GF-D8 (cell line): ENCODE results near the gene IMMP1L.
"Not testable (repeated sequence)": the region's sequence is repeated elsewhere in the genome, so short reads cannot be mapped to it uniquely, and the experiment has no call there.

Experiments used
- DNase-seq: peaks from one replicate; lab custom pipeline; 2025; lab: John Stamatoyannopoulos, UW

IMMP1L gene, protein sequence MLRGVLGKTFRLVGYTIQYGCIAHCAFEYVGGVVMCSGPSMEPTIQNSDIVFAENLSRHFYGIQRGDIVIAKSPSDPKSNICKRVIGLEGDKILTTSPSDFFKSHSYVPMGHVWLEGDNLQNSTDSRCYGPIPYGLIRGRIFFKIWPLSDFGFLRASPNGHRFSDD

DNA sequence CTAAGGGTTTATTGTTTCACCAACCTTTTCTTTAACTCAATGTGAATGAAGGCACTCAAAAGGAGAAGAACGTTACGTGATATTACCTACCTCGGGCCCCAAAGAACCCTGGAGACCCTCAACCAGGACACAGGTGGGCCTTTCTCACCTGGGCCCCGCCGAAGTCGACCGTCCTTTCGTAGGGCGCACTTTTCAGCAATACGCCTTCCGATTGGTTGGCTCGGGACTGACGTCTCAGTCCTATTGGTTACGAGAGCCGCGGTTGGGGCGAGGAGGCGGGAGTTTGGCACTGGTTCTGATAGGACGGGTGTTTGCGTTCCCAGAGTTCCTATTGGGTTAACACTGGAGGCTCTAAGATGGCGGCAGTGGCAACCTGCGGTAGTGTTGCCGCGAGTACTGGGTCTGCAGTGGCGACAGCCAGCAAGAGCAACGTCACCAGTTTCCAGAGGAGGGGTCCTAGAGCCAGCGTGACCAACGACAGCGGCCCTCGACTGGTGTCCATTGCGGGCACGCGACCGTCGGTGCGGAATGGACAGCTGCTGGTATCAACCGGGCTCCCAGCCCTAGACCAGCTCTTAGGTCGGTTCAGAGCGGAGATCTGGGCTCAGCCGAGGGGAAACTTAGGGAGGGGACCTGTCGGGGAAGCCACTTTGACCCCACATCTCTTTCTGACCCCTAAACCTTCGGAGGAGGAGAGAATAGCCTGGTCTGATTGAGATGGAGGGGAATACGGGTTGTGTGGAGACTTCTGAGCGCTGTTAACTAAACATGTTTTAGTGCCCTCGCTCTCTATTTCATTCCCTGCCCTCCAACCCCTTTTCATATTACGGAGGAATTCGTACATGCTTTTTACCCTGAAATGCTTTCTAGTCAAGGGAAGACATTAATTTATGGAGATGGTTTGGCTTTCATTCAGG is at the start of gene IMMP1L, which contains the start of gene ELP4:
TSS of gene IMMP1L (minus strand) at position 194 of the 917 bp plus-strand sequence. CDS start 46,346 bp downstream, outside the sequence.
TSS of gene ELP4 (plus strand) at position 339 of the 917 bp plus-strand sequence. CDS start at position 357, 18 bp downstream.
- DNase-seq: peak; percentile 85

DNA sequence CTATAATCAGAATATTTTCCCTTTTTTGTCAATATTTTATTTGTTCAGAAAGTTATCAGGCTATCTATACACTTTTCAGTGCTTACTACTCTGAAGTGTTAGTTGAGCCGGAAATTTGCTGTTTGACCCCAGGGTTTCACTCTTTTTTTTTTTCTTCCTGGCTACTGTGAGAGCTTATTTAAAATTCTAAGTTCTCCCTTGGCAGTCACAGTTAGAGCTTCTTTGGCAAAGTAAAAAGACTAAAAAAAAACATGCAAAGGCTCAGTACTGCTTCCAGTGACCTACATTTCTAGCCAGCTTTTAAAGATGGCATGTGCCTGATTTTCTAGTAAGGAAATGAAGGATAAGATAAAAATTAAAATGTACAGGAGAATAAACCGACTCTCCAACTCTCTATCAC is 48.6 kb upstream of the IMMP1L start:
- DNase-seq: no peak

DNA sequence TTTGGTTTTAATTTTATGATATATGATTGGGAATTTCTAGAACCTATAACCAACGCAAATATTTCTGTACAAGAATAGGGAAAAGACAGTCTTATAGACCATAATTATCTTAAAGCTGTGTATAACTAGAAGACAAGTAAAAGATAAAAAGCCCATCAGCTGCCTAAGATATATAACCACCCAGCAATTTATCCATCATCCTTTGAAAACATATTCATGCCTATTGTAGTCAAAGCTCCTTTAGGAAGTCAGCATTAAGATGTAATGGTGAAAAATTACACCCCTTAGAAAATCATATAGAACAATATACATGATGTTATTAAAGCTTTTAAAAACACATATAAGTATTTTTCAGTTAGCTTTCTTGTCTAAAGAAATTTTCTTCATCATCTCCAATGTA is 46.5 kb upstream of the IMMP1L start:
- DNase-seq: no peak

DNA sequence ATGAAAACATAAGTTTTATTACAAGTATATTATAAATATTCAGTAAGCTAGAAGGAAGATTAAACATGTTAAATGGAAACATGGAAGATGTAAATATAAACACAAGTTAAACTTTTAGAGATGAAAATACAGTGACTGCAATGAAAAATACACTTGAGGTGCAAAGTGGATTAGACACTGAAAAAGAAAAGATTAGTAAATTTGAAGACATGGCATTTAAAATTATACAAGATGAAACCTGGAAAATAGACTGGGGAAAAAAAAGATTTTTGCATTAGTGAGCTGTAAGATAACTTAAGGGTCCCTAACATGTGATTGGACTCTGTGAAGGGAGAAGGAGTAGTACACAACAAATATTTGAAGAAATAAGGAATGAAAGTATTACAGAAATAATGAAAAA is 33.4 kb upstream of the IMMP1L start:
- no peak for DNase-seq

DNA sequence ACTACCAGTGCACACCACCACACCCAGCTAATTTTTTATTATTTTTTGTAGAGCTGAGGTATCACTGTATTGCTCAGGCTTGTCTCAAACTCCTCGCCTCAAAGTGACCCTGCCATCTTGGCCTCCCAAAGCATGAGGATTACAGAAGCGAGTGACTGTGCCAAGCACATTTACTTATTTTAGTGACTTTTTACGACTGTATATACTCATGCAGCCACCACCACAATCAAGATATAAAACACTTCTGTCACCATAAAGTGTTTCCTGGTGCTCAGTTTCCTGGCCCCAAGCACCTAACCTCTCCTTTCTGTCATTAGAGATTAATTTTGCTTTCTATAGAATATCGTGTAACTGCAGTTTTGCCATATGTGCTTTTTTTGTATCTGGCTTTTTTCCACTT is 26.1 kb upstream of the IMMP1L start:
- DNase-seq: no peak

DNA sequence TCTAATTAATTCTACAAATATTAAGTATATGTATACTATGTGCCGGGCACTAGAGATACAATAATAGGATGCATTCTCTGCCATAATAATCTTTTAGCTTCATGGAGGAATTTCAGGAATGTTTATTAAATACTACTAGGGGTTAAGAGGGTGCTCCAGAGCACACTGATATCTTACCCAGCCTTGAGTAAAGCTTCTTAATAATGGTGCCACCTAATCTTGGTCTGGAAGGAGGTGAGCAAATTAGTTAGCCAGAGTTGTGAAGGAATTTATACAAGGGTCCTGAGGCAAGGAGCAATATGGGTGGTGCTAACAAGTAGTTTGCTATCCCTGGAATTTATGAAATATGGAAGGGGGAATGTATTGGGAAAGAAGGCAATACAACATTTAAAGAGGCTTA is 21.9 kb upstream of the IMMP1L start:
- no peak for DNase-seq

DNA sequence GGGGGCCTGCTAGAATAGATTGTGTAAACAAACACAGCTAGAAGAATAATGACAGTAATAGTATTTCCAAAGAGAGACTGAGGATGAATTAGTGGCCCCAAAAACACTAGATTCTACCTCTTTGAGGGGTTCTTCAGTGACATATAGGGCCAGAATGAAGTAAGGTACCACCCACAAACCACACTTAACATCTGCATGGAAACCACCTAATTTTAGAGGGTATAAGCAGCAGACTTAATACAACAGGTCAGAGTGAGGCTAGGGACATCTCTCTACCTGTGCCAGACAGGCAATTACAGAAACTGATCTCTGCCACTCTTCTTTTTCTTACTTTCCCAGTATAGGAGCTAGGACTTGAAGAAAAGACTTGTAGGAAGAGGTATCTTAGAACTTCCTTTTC is 20.3 kb upstream of the IMMP1L start:
- no peak for DNase-seq

DNA sequence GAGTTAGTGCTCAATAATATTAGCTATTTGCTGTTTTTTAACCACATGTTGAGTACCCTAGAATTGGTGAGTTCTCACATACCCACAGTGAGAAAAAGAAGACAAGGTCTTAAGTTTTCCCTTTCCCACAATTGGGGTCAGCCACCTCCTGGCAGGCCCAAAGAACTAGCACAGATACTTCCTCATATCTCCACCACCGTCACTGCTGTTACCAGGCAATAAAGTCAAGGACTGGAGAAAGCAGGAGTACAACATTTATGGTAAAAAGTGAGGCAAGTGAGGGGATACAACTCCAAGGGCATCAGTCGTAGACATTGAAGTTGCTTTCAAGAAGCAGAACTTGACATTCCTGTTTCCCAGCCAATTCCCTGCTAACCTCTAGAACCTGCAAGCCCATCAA is 19.8 kb upstream of the IMMP1L start:
- DNase-seq: no peak

DNA sequence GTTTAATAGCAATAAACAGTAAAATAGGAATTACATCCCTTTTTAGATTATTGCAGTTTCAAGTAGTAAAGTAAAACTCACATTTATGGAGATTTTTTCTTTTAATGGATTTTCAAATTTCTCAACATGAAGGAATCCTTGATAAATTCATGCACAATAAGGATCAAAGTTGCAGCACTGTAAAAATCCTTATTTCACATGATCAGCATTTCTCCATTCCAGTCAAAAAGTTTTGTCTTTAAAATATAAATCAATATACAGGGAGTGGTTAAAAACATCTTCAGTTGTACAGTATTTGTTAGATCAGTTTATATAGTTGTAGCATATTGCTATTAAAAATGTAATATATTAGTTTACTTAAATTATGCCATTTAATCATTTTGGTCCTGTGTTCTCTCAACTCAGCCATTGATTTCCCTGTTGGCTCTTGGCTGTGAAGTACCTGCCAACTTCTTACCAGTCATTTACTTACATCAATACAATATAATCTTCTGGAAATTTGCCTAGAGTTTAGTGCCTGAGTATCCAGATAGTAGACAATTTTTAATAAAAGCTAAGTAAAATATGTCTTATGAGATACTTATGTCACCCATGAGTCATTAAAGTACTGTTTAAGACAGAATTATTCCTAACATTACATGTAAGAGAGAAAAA is 12.2 kb upstream of the IMMP1L start:
- DNase-seq: no peak

DNA sequence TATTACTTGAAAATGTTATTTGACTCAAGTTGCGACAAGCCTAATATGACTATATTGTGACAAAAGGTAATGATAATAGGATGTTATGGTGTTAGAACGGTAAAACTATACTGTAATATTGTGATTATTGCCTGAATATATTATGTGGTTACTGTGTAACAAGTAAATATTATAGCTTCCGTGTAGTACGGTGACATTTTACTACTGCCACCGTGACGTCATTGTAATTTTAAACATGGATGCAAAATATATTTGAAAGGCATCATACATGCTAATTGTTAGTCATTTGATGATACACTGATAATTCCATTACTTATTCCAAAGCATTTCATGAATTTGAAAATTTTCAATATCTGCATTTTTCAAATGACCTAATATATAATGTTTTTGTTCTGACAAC is 2.7 kb upstream of the IMMP1L start:
- no peak for DNase-seq

DNA sequence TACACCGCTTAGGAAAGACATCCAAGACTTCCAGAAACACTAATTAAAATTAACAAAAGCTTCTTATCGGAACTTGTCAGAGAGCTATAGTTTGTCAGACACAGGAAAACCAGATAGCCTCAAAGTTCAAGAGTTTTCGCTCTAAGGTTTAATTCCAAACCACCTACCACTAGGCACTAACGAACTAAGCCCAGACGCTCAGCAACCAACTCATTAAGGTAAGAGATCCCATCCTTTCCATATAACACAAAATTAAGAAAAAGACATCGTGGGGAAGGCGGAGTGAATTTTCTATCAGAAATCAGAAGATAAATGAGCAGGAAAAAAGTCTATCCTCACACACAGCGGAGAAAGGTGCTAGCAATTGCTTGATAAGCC is 382 bp downstream of the IMMP1L start:
- no peak for DNase-seq

DNA sequence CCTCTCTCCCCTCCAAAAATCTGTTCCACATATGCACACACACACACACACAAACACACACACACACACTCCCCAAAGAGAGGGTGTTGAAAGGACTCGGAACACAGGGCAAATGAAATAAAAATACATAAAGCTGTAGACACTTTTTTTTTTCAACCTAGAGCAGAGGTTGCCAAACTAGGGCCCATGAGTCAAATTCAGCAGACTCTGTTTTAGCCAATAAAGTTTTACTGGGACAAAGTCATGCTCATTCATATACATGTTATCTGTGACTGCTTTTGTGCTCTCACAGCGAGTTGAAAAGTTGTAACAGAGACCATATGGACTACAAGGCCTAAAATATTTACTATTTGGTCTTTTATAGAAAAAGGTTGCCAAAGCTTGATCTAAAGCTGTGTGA is 8.9 kb downstream of the IMMP1L start:
- no peak for DNase-seq

DNA sequence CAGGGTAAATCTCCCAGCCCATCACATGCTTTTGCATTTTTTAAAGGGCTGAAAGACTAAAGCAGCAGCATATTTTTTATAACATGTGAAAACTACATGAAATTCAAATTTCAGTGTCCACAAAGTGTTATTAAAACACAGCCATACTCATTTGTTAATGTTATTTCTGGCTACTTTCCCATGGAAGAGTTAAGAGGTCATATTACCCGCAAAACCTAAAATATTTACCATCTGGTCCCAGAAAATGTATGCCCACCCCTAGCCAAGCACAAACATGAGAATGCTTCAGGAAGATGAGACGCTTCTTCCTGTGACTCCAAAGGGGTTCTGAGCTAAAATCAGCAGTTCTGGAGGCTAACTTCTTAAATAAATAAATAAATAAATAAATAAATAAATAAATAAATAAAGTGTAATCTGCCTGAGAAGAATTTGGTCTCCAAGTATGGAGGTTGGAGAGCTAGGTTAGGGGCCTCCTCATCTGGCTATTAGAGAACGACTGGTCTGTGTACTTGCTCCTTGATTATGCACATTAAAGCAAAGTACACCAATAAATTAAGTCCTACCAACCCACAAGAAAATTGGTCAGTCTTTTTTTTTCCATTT is 9.7 kb downstream of the IMMP1L start:
- no peak for DNase-seq

DNA sequence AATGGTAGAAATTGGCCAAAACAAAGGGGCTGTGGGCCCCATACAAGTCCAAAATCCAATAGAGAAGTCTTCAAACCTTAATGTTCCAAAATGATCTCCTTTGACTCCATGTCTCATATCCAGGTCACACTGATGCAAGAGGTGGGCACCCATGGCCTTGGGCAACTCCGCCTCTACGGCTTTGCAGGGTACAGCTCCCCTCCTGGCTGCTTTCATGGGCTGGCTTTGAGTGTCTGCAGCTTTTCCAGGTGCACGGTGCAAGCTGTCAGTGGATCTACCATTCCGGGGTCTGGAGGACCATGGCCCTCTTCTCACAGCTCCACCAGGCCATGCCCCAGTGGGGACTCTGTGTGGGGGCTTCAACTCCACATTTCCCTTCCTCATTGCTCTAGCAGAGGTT is 15.7 kb downstream of the IMMP1L start:
- not testable (repeated sequence) for DNase-seq

DNA sequence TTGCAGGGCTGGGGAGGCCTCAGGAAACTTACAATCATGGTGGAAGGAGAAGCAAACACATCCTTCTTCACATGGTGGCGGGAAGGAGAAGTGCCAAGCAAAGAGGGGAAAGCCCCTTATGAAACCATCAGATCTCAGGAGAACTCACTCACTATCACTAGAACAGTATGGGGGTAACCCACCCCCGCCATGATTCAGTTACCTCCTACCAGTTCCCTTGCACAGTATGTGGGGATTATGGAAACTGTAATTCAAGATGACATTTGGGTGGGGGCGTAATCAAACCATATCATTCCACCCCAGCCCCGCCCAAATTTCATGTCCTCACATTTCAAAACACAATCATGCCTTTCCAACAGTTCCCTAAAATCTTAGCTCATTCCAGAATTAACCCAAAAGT is 16.2 kb downstream of the IMMP1L start:
- no peak for DNase-seq

DNA sequence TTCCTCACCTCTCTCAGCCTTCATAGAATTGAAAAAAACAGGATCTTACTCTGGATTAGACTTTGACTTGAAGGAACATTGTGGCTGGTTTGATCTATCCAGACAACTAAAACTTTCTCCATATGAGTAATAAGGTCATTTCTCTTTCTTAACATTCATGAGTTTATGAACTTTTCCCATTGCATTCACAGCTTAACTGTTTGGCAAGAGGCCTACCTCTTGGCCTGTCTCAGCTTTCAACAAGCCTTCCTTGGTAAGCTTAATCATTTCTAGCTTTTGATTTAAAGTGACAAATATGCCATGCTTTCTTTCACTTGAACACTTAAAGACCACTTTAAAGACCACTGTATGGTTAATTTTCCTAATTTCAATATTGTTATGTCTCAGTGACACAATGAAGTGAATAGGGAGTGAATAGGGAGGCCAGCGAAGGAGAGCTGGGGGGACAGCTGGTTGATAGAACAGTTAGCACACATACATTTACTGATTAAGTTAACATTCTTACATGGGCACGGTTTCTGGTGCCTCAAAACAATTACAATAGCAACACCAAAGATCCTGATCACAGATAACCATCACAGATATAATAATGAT is 17.0 kb downstream of the IMMP1L start:
- no peak for DNase-seq

DNA sequence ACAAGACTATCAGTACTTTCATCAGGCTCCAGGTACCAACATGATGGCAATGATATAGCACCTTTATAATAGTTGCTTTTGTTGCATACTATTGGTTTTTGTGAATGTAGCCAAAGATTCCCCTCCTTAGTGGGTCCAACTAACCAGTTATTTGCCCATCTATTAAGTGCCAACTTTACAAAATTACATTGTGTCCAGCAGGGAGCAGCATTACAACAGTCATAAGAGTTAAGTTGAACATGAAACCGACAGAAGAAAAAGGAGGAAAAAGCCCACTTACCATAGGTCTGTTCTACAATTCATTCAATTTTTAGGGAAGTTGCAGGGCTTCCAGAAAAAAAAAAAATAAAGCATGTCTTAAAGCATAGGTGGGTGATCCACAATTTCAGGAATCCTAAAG is 21.6 kb downstream of the IMMP1L start:
- no peak for DNase-seq

DNA sequence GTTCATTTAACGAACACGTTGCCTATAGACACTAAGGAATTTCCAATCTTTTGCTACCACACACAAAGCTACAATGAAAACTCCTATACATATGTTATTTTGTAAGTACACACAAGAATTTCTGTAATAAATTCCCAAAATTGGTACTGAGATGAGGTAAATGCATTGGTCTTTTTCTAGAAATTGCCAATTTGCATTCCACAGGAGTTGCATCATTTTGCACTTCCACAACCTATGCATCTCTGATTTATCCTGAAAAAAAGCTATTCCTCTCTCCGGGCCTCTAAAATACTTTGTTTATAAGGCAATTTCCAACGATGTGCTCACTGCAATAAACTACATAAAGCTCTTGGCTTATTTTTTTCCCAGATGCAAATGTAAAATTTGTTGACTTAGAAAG is 24.9 kb downstream of the IMMP1L start:
- no peak for DNase-seq

DNA sequence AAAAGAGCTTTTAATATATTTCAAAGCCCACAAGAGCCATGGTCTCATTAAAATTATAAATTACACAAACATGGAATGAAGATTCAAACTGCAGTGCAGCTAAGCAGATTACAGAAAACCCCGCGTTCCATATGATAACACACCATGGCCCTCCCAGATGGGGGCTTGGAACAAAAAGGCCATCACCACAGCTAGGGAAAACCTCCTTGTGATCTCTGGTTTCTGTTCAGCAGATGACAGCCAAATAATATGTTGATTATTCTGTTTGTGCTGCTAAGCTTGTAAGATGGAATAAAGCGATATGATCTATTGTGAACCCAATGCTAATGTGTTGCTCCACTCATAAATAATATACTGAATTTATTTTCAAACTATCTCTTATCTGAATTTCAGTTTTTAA is 28.5 kb downstream of the IMMP1L start:
- no peak for DNase-seq

DNA sequence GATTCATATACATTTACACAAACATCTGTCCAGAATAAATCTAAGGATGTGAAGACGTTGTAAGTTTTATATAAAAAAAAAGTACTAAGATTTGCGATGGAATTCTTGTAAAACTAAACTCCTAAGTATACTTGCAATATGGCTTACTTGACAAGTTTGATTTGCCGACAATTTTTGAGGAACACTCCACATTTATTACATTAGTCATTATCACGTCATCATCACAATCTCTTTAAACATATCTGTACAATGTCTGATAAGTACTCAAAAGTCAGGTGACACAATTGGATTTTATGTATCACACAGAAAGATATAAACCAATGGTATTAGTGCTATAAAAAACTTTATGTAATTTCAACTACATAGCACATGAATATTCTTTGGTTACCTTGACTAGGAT is 30.4 kb downstream of the IMMP1L start:
- DNase-seq: no peak

DNA sequence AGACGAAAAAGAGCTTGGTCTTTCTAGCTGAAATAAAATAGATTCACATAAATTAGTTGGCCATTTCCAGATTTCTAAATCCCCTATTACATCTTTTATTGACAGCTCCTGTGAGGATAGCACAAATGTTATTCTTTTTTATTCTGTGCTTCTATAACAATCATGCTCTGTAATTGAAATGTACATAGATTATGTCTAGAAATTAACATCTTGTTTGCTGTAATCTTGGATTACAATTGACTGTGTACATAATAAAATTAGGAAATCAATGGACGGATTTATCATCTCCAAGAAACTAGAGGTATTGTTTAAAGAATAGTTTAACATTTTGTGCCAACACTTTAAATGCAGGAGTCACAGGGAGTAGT is 31.2 kb downstream of the IMMP1L start:
- no peak for DNase-seq

DNA sequence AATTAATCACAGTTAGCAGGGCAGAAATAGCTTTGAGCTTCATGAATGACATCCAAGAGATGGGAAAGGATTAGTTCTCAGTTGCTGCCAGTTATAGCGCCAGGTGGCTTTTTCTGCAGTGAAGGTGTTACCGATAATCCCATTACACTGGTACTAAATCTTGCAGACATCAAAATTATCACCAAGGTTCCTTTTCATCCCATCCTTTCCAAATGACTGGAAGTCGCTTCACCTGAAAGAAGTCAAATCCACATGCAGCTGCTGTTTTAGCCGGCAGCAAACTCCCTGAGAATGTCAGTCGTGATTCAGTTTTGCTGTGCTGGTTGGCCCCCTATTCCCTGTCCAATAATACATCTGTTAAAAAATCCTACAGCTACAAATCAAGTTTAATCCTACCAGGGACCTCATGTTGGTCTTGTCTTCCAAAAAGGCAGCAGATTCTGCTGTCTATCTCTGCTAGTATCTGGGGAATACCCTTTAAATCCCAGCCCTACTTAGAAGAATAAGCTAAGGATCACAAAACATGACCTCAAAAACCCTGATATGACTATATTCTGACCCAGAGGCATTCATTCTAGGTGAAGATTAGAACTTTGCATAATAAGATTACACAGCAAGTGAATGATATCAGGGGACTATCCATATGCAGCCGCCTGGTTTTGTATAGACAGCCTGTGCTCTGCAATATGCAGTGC is 31.7 kb downstream of the IMMP1L start:
- DNase-seq: no peak
